IMR-90 (cell line): ENCODE measurements around the gene STPG4. TPM values are rescaled to one million over a fixed set of nuclear protein-coding genes. Genes with fewer than 3 reads are reported as not detected.

Source experiments
- ATAC-seq: fragments of 200-7000 bp; cut with Tn5 transposase; 2 replicates; pipeline ENCODE4 v1.9.1; 2020; ENCODE audit warnings: low read depth, mild to moderate bottlenecking, moderate library complexity
- BruUV-seq: library from RNA; stranded (reverse); fragments of 400-500 nt; replicated peaks from 2 replicates; lab custom pipeline; 2021; lab: Mats Ljungman, UMichigan
- CTCF ChIA-PET: fragments of 300-600 bp; formaldehyde crosslinking; extraction: SDS; loops from one replicate; lab custom pipeline; 2021; ENCODE audit warnings: antibody characterized with exemption; lab: Yijun Ruan, JAX
- POLR2A ChIA-PET: fragments of 300-600 bp; sonication (Branson Sonifier 250); formaldehyde crosslinking; loops from one replicate; lab custom pipeline; 2022; ENCODE audit warnings: antibody characterized with exemption; ENCODE audit not compliant: unreplicated experiment; lab: Charles Lee
- DNase-seq: peaks from one replicate; pipeline ENCODE4 v3.0.0; 2013
- H2AFZ ChIP-seq: replicated peaks from 2 replicates; pipeline ENCODE3; 2013; ENCODE audit warnings: low read length, mild to moderate bottlenecking; ENCODE audit not compliant: poor library complexity
- H2AK5ac ChIP-seq: 2 replicates; pipeline ENCODE4 v1.6.1; 2013; ENCODE audit warnings: low read depth, low read length, inconsistent platforms
- H2AK9ac ChIP-seq: replicated peaks from 2 replicates; pipeline ENCODE3; 2013; ENCODE audit warnings: mild to moderate bottlenecking, low read depth, low read length, moderate library complexity; ENCODE audit not compliant: poor library complexity
- H2BK120ac ChIP-seq: 2 replicates; pipeline ENCODE4 v1.6.1; 2013; ENCODE audit warnings: low read depth, low read length, inconsistent platforms
- H2BK15ac ChIP-seq: 3 replicates; pipeline ENCODE4 v1.6.1; 2013; ENCODE audit warnings: low read depth, low read length, inconsistent platforms
- H2BK20ac ChIP-seq: 2 replicates; pipeline ENCODE4 v1.6.1; 2013; ENCODE audit warnings: low read depth, mild to moderate bottlenecking, inconsistent platforms, low read length, moderate library complexity
- H2BK5ac ChIP-seq: 2 replicates; pipeline ENCODE4 v1.6.1; 2013; ENCODE audit warnings: mild to moderate bottlenecking, low read depth, low read length, inconsistent platforms; ENCODE audit not compliant: poor library complexity, severe bottlenecking
- H3K14ac ChIP-seq: replicated peaks from 2 replicates; pipeline ENCODE4 v1.6.1; 2013; ENCODE audit warnings: low read depth, low read length, inconsistent platforms
- H3K18ac ChIP-seq: 2 replicates; pipeline ENCODE4 v1.6.1; 2013; ENCODE audit warnings: low read depth, low read length, control low read depth
- H3K23ac ChIP-seq: 2 replicates; pipeline ENCODE4 v1.6.1; 2013; ENCODE audit warnings: low read depth, low read length, inconsistent platforms
- H3K27ac ChIP-seq: 2 replicates; pipeline ENCODE4 v1.5.1; 2013; ENCODE audit warnings: mild to moderate bottlenecking, control low read depth, low read length; ENCODE audit not compliant: insufficient read depth
- H3K27me3 ChIP-seq: 2 replicates; pipeline ENCODE4 v1.6.1; 2013; ENCODE audit warnings: low read length; ENCODE audit not compliant: control insufficient read depth, insufficient read depth
- H3K36me3 ChIP-seq: 2 replicates; pipeline ENCODE4 v1.6.1; 2013; ENCODE audit warnings: low read length, mixed read lengths; ENCODE audit not compliant: control insufficient read depth, insufficient read depth
- H3K4ac ChIP-seq: 2 replicates; pipeline ENCODE4 v1.6.1; 2013; ENCODE audit warnings: low read depth, low read length, inconsistent platforms
- H3K4me1 ChIP-seq: 2 replicates; pipeline ENCODE4 v1.6.1; 2013; ENCODE audit warnings: low read length, mixed read lengths; ENCODE audit not compliant: control insufficient read depth, insufficient read depth
- H3K4me2 ChIP-seq: 2 replicates; pipeline ENCODE4 v1.6.1; 2013; ENCODE audit warnings: low read depth, mild to moderate bottlenecking, control low read depth, low read length, moderate library complexity
- H3K4me3 ChIP-seq: 2 replicates; pipeline ENCODE4 v1.5.1; 2013; ENCODE audit warnings: low read depth, mild to moderate bottlenecking, control low read depth, low read length, moderate library complexity; ENCODE audit not compliant: insufficient read depth
- H3K56ac ChIP-seq: 2 replicates; pipeline ENCODE4 v1.6.1; 2013; ENCODE audit warnings: low read length, inconsistent platforms; ENCODE audit not compliant: insufficient read depth; ENCODE audit errors: extremely low read depth
- H3K79me1 ChIP-seq, 2 experiments: 2 replicates each; pipeline ENCODE4 v1.6.1; 2013; ENCODE audit warnings: low read length in 2 of 2, inconsistent platforms in 1 of 2, low read depth in 1 of 2
- H3K9ac ChIP-seq: 2 replicates; pipeline ENCODE4 v1.6.1; 2013; ENCODE audit warnings: low read depth, low read length, control low read depth
- H3K9me1 ChIP-seq: 2 replicates; pipeline ENCODE4 v1.6.1; 2013; ENCODE audit warnings: low read length, inconsistent platforms; ENCODE audit not compliant: insufficient read depth
- H3K9me3 ChIP-seq: 2 replicates; pipeline ENCODE4 v1.6.1; 2013; ENCODE audit warnings: low read length; ENCODE audit not compliant: control insufficient read depth, insufficient read depth
- H4K20me1 ChIP-seq: 2 replicates; pipeline ENCODE4 v1.6.1; 2013; ENCODE audit warnings: low read length, inconsistent platforms; ENCODE audit not compliant: insufficient read depth
- H4K5ac ChIP-seq: 2 replicates; pipeline ENCODE4 v1.6.1; 2013; ENCODE audit warnings: mild to moderate bottlenecking, low read depth, low read length, control low read depth
- H4K8ac ChIP-seq, 2 experiments: 2 replicates each; pipeline ENCODE4 v1.6.1; 2013; ENCODE audit warnings: low read depth in 2 of 2, low read length in 2 of 2, control low read depth in 1 of 2, inconsistent platforms in 1 of 2
- H4K91ac ChIP-seq: 2 replicates; pipeline ENCODE4 v1.6.1; 2013; ENCODE audit warnings: low read depth, low read length, inconsistent platforms; ENCODE audit not compliant: insufficient read depth
- BHLHE40 ChIP-seq: fragments of 150-350 bp; IDR thresholded peaks from 2 replicates; pipeline ENCODE4 v1.6.1; 2016; ENCODE audit warnings: mild to moderate bottlenecking, low read depth, low read length
- CEBPB ChIP-seq: IDR thresholded peaks from 2 replicates; pipeline ENCODE4 v1.6.1; 2012; ENCODE audit warnings: low read depth, low read length, improper control_type of control experiment
- CHD1 ChIP-seq: IDR thresholded peaks from 2 replicates; pipeline ENCODE4 v1.6.1; 2012; ENCODE audit warnings: low read depth, low read length, improper control_type of control experiment
- FOS ChIP-seq: fragments of 150-350 bp; IDR thresholded peaks from 2 replicates; pipeline ENCODE4 v1.6.1; 2016; ENCODE audit warnings: low read depth, low read length
- MAFK ChIP-seq: IDR thresholded peaks from 2 replicates; pipeline ENCODE4 v1.6.1; 2012; ENCODE audit warnings: low read depth, low read length, improper control_type of control experiment
- MAZ ChIP-seq: IDR thresholded peaks from 2 replicates; pipeline ENCODE4 v1.6.1; 2012; ENCODE audit warnings: low read depth, mild to moderate bottlenecking, low read length, improper control_type of control experiment, moderate library complexity, borderline replicate concordance
- MXI1 ChIP-seq: IDR thresholded peaks from 2 replicates; pipeline ENCODE4 v1.6.1; 2012; ENCODE audit warnings: low read depth, mild to moderate bottlenecking, low read length, moderate library complexity, borderline replicate concordance
- NFE2L2 ChIP-seq: fragments of 150-350 bp; IDR thresholded peaks from 2 replicates; pipeline ENCODE4 v1.6.1; 2016; ENCODE audit warnings: low read depth, mild to moderate bottlenecking, low read length
- POLR2A ChIP-seq: IDR thresholded peaks from 2 replicates; pipeline ENCODE4 v1.6.1; 2012; ENCODE audit warnings: mild to moderate bottlenecking, low read depth, low read length
- RAD21 ChIP-seq: IDR thresholded peaks from 2 replicates; pipeline ENCODE4 v1.6.1; 2012; ENCODE audit warnings: low read length, improper control_type of control experiment
- RCOR1 ChIP-seq: IDR thresholded peaks from 2 replicates; pipeline ENCODE4 v1.6.1; 2012; ENCODE audit warnings: mild to moderate bottlenecking, low read length, improper control_type of control experiment; ENCODE audit not compliant: insufficient replicate concordance
- RFX5 ChIP-seq: IDR thresholded peaks from 2 replicates; pipeline ENCODE4 v1.8.0; 2012; ENCODE audit warnings: low read depth, mild to moderate bottlenecking, low read length, moderate library complexity
- SMC3 ChIP-seq: fragments of 150-350 bp; IDR thresholded peaks from 2 replicates; pipeline ENCODE4 v1.6.1; 2016; ENCODE audit warnings: low read depth, mild to moderate bottlenecking, antibody characterized with exemption, low read length, moderate library complexity
- WGBS, 2 experiments: methylation state at CpG; one replicate each; pipeline versions ENCODE4 v1.1.5 to v1.1.7; 2013; ENCODE audit warnings: missing lambda C conversion rate in 2 of 2; ENCODE audit not compliant: insufficient read length in 1 of 2; ENCODE audit errors: extremely low coverage in 2 of 2; 5-methylcytosine and 5-hydroxymethylcytosine counted together
- dilution Hi-C: fragments of 300-500 bp; cut with HindIII; formaldehyde crosslinking; loops from one replicate; pipeline ENCODE4 v1.14.3; 2018; ENCODE audit warnings: low sequenced_read_pairs; ENCODE audit not compliant: unreplicated experiment
- in situ Hi-C: fragments of 300-500 bp; cut with MboI; formaldehyde crosslinking; loops from 3 replicates; pipeline ENCODE4 v1.14.3; 2019; ENCODE audit warnings: low sequenced_read_pairs, inconsistent platforms, mixed read lengths
- intact Hi-C: fragments of 100-400 bp; cut with micrococcal nuclease; formaldehyde crosslinking; loops from 2 replicates; pipeline ENCODE4 v1.10.0; 2022
- polyA plus RNA-seq, 3 experiments: library from polyadenylated mRNA; depleted of rRNA; stranded (reverse); fragments of >200 nt; gene quantifications; 2 replicates each; pipeline ENCODE4 v1.2.3, GENCODE V29; 2012; ENCODE audit warnings: low replicate concordance in 1 of 3
- total RNA-seq: library from RNA; depleted of rRNA; stranded (reverse); fragments of >200 nt; gene quantifications from 2 replicates; pipeline ENCODE4 v1.2.3, GENCODE V29; 2012
- TF ChIP-seq, protein P1 (sequence below): fragments of 150-350 bp; IDR thresholded peaks from 2 replicates; pipeline ENCODE4 v1.6.1; 2017; ENCODE audit warnings: mild to moderate bottlenecking, antibody characterized with exemption, low read length, low read depth
- TF ChIP-seq, protein P2 (sequence below): fragments of 150-350 bp; IDR thresholded peaks from 2 replicates; pipeline ENCODE4 v1.6.1; 2016; ENCODE audit warnings: low read depth, mild to moderate bottlenecking, low read length, moderate library complexity, borderline replicate concordance

Gene STPG4
- total and polyA plus RNA-seq, 2 of the 4 experiments (the other 2 are of a cell fraction), result 0.12 to 0.18 TPM

DNA sequence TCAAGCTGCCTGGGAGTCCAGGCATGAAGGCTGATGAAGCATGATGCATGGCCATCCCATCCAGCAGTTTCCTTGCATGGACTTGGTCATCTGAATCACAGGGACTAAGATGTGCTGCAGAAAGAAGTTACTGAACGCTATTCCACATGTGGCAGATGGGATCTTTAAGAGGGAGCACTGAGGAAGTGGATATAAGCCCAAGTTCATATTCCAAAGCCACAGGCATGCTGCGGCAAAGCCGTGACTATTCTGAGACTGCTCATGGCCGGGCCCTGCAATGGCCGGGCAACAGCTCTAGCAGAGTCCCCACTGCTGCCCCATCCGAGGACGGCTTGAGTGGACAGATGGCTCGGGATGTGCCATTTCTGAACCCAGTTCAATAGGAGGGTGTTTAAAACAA is 61.5 kb downstream of the STPG4 start:
- Histone ChIP-seq H2AFZ (no peak overlapping the region), H3K9me3 (no peaks in the 10 kb centered on the region), H3K14ac (no peak overlapping the region; the same call in 1 of the 2 replicates), H4K5ac (no peak overlapping the region), H3K18ac (no peak overlapping the region), H3K36me3 (no peaks in the 10 kb centered on the region), H4K91ac (peak overlapping the region; percentile 23; the same call in 1 of the 2 replicates), H3K79me1 (peaks cover 0 to 2% of the 10 kb centered on the region in 2 experiments; a peak in 1 of 4 replicates), H3K23ac (no peak overlapping the region), H3K27me3 (no peaks in the 10 kb centered on the region), H3K4me2 (no peak overlapping the region), H3K4ac (no peak overlapping the region), H2BK120ac (no peak overlapping the region), H3K4me3 (no peak overlapping the region), H3K4me1 (peaks cover 20% of the 10 kb centered on the region), H3K9me1 (peaks cover 16% of the 10 kb centered on the region), H2AK9ac (no peak overlapping the region), H2BK15ac (no peak overlapping the region; the same call in 2 of the 3 replicates), H4K20me1 (no peaks in the 10 kb centered on the region), H2BK20ac (0 out of 2 replicates have a peak overlapping the region, but pooled peaks have one; percentile 52), H2BK5ac (no peak overlapping the region), H3K56ac (no peak overlapping the region), H3K27ac (no peak overlapping the region), H4K8ac (peak overlapping the region in 1 of 2 experiments; percentile 2; a peak in 1 of 4 replicates), H3K9ac (no peak overlapping the region), H2AK5ac (peak overlapping the region; percentile 49; the same call in 1 of the 2 replicates)
- CTCF ChIA-PET, result no interaction called here
- in situ Hi-C loops, result no loop called here
- TF ChIP-seq BHLHE40, result no peak
- TF ChIP-seq RCOR1, result no peak
- no peak for TF ChIP-seq SMC3
- TF ChIP-seq FOS, result no peak
- no peak for TF ChIP-seq MAFK
- TF ChIP-seq, protein P1, sequence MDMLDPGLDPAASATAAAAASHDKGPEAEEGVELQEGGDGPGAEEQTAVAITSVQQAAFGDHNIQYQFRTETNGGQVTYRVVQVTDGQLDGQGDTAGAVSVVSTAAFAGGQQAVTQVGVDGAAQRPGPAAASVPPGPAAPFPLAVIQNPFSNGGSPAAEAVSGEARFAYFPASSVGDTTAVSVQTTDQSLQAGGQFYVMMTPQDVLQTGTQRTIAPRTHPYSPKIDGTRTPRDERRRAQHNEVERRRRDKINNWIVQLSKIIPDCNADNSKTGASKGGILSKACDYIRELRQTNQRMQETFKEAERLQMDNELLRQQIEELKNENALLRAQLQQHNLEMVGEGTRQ, result no peak
- no peak for TF ChIP-seq MXI1
- TF ChIP-seq, protein P2, sequence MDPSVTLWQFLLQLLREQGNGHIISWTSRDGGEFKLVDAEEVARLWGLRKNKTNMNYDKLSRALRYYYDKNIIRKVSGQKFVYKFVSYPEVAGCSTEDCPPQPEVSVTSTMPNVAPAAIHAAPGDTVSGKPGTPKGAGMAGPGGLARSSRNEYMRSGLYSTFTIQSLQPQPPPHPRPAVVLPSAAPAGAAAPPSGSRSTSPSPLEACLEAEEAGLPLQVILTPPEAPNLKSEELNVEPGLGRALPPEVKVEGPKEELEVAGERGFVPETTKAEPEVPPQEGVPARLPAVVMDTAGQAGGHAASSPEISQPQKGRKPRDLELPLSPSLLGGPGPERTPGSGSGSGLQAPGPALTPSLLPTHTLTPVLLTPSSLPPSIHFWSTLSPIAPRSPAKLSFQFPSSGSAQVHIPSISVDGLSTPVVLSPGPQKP, result no peak
- no peak for TF ChIP-seq MAZ
- TF ChIP-seq NFE2L2, result no peak
- no peak for TF ChIP-seq CEBPB
- TF ChIP-seq POLR2A, result no peak
- TF ChIP-seq RFX5, result no peak
- TF ChIP-seq RAD21, result no peak
- no peak for TF ChIP-seq CHD1
- POLR2A ChIA-PET, result no interaction called here
- dilution Hi-C loops, result no loop called here
- DNase-seq (no peak), ATAC-seq (no peak)
- WGBS, 2 experiments, result 89% methylated on average over 4 of the region's 8 CpGs; no CpG with 5 or more reads in 1 of the 2 experiments
- intact Hi-C loops, result loop anchor here (5.0 kb wide), 1 partner anchor 34 kb away; no protein-coding TSS in a partner anchor
- no TSS peak for BruUV-seq
